Measurements from ENCODE around the gene SEZ6. TPM values are rescaled to one million over a fixed set of nuclear protein-coding genes. Genes with fewer than 3 reads are reported as not detected.

The SEZ6 gene
- total RNA-seq, 2 donors from 2014 or later = 0.20 TPM; not detected in 1

DNA sequence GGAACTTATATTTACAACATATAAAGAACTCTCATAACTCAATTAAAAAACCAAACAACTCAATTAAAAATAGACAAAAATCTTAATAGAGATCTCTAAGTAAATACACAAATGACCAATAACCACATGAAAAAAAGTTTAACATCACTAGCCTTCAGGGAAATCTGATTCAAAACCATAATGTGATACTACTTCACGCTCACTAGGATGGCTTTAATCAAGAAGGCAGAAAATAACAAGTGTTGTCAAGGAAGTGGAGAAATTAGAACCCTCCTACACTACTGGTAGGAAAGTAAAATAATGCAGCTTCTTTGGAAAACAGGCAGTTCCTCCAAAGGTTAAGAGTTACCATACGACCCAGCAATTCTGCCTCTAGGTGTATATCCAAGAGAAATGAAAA lies 62.9 kb downstream of the SEZ6 start:
- H3K4me1 Mint-ChIP-seq = peaks cover 40% of the 10 kb centered on the region
- 95 to 100% methylated on average over 2 of the region's 2 CpGs for WGBS, 2 experiments (ENCODE audit: insufficient coverage in 1 of 2, insufficient read length in 1 of 2)
- peaks cover 8% of the 10 kb centered on the region for H3K4me1 ChIP-seq (ENCODE audit: control insufficient read depth, insufficient read depth, low read length)

DNA sequence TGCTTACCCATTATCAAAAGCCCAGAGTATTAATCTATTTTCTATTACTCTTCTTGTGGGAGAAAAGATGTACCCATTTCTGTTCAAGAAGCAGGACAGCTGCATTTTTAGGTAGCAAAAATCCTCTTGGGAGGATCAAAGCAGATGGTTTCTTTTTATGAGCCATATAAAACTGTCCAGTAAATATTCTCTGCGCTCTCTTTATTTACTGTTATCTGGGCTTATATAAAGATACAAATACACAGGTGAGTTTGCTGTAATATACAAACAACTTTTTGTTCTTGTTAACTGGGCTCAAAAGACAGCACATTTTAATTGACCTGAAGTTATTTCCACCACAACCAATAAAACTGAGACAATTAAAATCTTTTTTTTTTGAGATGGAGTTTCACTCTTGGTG lies 64.6 kb downstream of the SEZ6 start:
- Histone ChIP-seq H3K9me3 (ENCODE audit: control insufficient read depth, low read length) (no peaks in the 10 kb centered on the region), H3K27me3 (ENCODE audit: control insufficient read depth, insufficient read depth, low read length, poor library complexity, severe bottlenecking) (no peaks in the 10 kb centered on the region), H3K36me3 (ENCODE audit: control insufficient read depth, insufficient read depth, low read length) (peaks cover 75% of the 10 kb centered on the region), H3K4me1 (ENCODE audit: control insufficient read depth, insufficient read depth, low read length) (peaks cover 11% of the 10 kb centered on the region), H3K27ac (ENCODE audit: low read depth, low read length) (no peak overlapping the region), H3K9ac (ENCODE audit: extremely low read depth, low read length, poor library complexity, severe bottlenecking) (no peak overlapping the region), H3K4me3 (ENCODE audit: low read length) (no peak overlapping the region)
- H3K27me3 Mint-ChIP-seq (ENCODE audit: insufficient read depth) = no peaks in the 10 kb centered on the region
- H3K4me1 Mint-ChIP-seq = peaks cover 49% of the 10 kb centered on the region
- no peak overlapping the region for H3K4me3 Mint-ChIP-seq
- no peak for DNase-seq
- WGBS, 2 experiments (ENCODE audit: insufficient coverage in 1 of 2, insufficient read length in 1 of 2) = 100% methylated on average over 1 of the region's 1 CpG; no CpG with 5 or more reads in 1 of the 2 experiments
- peaks cover 46% of the 10 kb centered on the region for H3K36me3 Mint-ChIP-seq (ENCODE audit: low read depth)
- TF ChIP-seq, protein P1, sequence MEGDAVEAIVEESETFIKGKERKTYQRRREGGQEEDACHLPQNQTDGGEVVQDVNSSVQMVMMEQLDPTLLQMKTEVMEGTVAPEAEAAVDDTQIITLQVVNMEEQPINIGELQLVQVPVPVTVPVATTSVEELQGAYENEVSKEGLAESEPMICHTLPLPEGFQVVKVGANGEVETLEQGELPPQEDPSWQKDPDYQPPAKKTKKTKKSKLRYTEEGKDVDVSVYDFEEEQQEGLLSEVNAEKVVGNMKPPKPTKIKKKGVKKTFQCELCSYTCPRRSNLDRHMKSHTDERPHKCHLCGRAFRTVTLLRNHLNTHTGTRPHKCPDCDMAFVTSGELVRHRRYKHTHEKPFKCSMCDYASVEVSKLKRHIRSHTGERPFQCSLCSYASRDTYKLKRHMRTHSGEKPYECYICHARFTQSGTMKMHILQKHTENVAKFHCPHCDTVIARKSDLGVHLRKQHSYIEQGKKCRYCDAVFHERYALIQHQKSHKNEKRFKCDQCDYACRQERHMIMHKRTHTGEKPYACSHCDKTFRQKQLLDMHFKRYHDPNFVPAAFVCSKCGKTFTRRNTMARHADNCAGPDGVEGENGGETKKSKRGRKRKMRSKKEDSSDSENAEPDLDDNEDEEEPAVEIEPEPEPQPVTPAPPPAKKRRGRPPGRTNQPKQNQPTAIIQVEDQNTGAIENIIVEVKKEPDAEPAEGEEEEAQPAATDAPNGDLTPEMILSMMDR (conservative IDR thresholded peaks at IDR 0.05) = no peak
- no peaks in the 10 kb centered on the region for H3K9me3 Mint-ChIP-seq
- H3K27ac Mint-ChIP-seq = no peak overlapping the region

More for the DNA sequence above, 62.9 kb downstream of the SEZ6 start:
- H3K36me3 Mint-ChIP-seq (ENCODE audit: low read depth) = peaks cover 61% of the 10 kb centered on the region
- no peaks in the 10 kb centered on the region for H3K9me3 Mint-ChIP-seq
- Histone ChIP-seq H3K9ac (ENCODE audit: extremely low read depth, low read length, poor library complexity, severe bottlenecking) (no peak overlapping the region), H3K9me3 (ENCODE audit: control insufficient read depth, low read length) (no peaks in the 10 kb centered on the region), H3K4me3 (ENCODE audit: low read length) (no peak overlapping the region), H3K27ac (ENCODE audit: low read depth, low read length) (no peak overlapping the region), H3K27me3 (ENCODE audit: control insufficient read depth, insufficient read depth, low read length, poor library complexity, severe bottlenecking) (no peaks in the 10 kb centered on the region), H3K36me3 (ENCODE audit: control insufficient read depth, insufficient read depth, low read length) (peaks cover 70% of the 10 kb centered on the region)
- H3K27ac Mint-ChIP-seq = no peak overlapping the region
- TF ChIP-seq, protein P1 (conservative IDR thresholded peaks at IDR 0.05) = no peak
- H3K27me3 Mint-ChIP-seq (ENCODE audit: insufficient read depth) = no peaks in the 10 kb centered on the region
- no peak for DNase-seq
- H3K4me3 Mint-ChIP-seq = no peak overlapping the region

DNA sequence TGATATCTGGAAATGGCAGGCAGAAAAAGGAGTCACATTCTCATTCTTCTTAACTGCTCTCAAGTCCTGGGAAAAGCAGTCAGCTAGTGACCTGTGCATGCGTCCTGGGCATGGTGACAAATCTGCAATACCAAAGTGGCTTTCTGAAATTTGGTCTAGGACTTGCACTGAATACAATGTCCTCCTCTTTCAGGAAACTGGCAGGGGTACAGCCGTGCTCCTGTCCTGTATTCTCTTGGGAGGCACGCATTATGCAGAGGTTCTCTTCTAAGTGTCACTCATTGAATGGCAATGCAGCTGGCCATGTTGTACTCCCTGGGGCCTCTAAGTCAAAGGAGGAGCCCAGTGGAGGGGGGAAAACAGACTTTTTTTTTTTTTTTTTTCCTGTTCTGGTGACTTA lies 65.2 kb downstream of the SEZ6 start:
- TF ChIP-seq, protein P1 (conservative IDR thresholded peaks at IDR 0.05) = no peak
- no peak overlapping the region for H3K9ac ChIP-seq (ENCODE audit: extremely low read depth, low read length, poor library complexity, severe bottlenecking)
- H3K27me3 ChIP-seq (ENCODE audit: control insufficient read depth, insufficient read depth, low read length, poor library complexity, severe bottlenecking) = no peaks in the 10 kb centered on the region
- Mint-ChIP-seq H3K27ac (no peak overlapping the region), H3K27me3 (ENCODE audit: insufficient read depth) (no peaks in the 10 kb centered on the region), H3K9me3 (no peaks in the 10 kb centered on the region), H3K36me3 (ENCODE audit: low read depth) (peaks cover 42% of the 10 kb centered on the region), H3K4me1 (peaks cover 51% of the 10 kb centered on the region), H3K4me3 (no peak overlapping the region)
- H3K4me1 ChIP-seq (ENCODE audit: control insufficient read depth, insufficient read depth, low read length) = peaks cover 8% of the 10 kb centered on the region
- H3K9me3 ChIP-seq (ENCODE audit: control insufficient read depth, low read length) = no peaks in the 10 kb centered on the region
- peaks cover 75% of the 10 kb centered on the region for H3K36me3 ChIP-seq (ENCODE audit: control insufficient read depth, insufficient read depth, low read length)
- no peak overlapping the region for H3K27ac ChIP-seq (ENCODE audit: low read depth, low read length)
- no peak for DNase-seq
- 65 to 80% methylated on average over 3 of the region's 3 CpGs for WGBS, 2 experiments (ENCODE audit: insufficient coverage in 1 of 2, insufficient read length in 1 of 2)
- H3K4me3 ChIP-seq (ENCODE audit: low read length) = no peak overlapping the region

Measured in endodermal cell (in vitro differentiated cells).